ENCODE data around the gene CD7.
"Not testable (repeated sequence)": the region's sequence is repeated elsewhere in the genome, so short reads cannot be mapped to it uniquely, and the experiment has no call there.

CD7 gene

GRCh38 chr17:82317394-82318168 is at the start of gene CD7:
TSS of gene CD7 (minus strand) at chr17:82317608. CDS start at chr17:82317495, 113 bp downstream.
- DNase-seq = no peak

GRCh38 chr17:82366749-82367148 is 49.3 kb upstream of the CD7 start:
- DNase-seq = no peak

- no peak for DNase-seq
Measured at GRCh38 chr17:82365606-82366295, 48.3 kb upstream of the CD7 start.

GRCh38 chr17:82361885-82362633 is 44.7 kb upstream of the CD7 start:
- no peak for DNase-seq

GRCh38 chr17:82359451-82360074 is 42.2 kb upstream of the CD7 start:
- DNase-seq = not testable (repeated sequence)

GRCh38 chr17:82358465-82359350 is 41.3 kb upstream of the CD7 start, which contains the start of gene TEX19:
TSS of gene TEX19 (plus strand) at chr17:82359247. CDS start at chr17:82362151, 2,904 bp downstream.
- peak; percentile 68 for DNase-seq

GRCh38 chr17:82357394-82357793 is 40.0 kb upstream of the CD7 start:
- no peak for DNase-seq

- no peak for DNase-seq
Measured at GRCh38 chr17:82356845-82357355, 39.5 kb upstream of the CD7 start.

- no peak for DNase-seq
Measured at GRCh38 chr17:82355770-82356427, 38.5 kb upstream of the CD7 start.

- no peak for DNase-seq
Measured at GRCh38 chr17:82354804-82355308, 37.4 kb upstream of the CD7 start.

- DNase-seq = no peak
Measured at GRCh38 chr17:82353484-82353883, 36.1 kb upstream of the CD7 start.

GRCh38 chr17:82351713-82352488 is 34.5 kb upstream of the CD7 start:
- DNase-seq = peak; percentile 94

GRCh38 chr17:82351254-82351712 is 33.9 kb upstream of the CD7 start:
- DNase-seq = no peak

GRCh38 chr17:82350182-82351030 is 33.0 kb upstream of the CD7 start:
- DNase-seq = peak; percentile 66

GRCh38 chr17:82349287-82349701 is 31.9 kb upstream of the CD7 start:
- no peak for DNase-seq

GRCh38 chr17:82348866-82349265 is 31.5 kb upstream of the CD7 start:
- no peak for DNase-seq

- DNase-seq = no peak
Measured at GRCh38 chr17:82348434-82348833, 31.0 kb upstream of the CD7 start.

GRCh38 chr17:82347994-82348393 is 30.6 kb upstream of the CD7 start:
- not testable (repeated sequence) for DNase-seq
